Gastrocnemius medialis (tissue), 4 donors: ENCODE measurements around the gene TCP11. TPM values are rescaled to one million over a fixed set of nuclear protein-coding genes. Genes with fewer than 3 reads are reported as not detected.

ENCODE experiments used
- ATAC-seq, 2 donors: fragments of 150-250 bp; one replicate each; pipeline ENCODE4 v1.9.1; 2016
- DNase-seq, 2 donors: peaks; one replicate each; pipeline ENCODE4 v3.0.0-alpha.2; 2019
- H3K27ac ChIP-seq, 4 donors: fragments of 200-600 bp; sonication (generic); 1 replicate in 1 of 4; 2 replicates in 3 of 4; pipeline ENCODE4 v1.5.1; 2016 to 2018; ENCODE audit warnings: mild to moderate bottlenecking in 2 of 4, moderate library complexity in 1 of 4
- H3K27me3 ChIP-seq, 3 donors: fragments of 200-600 bp; sonication (generic) in 2 of 3; 1 replicate in 1 of 3; 2 replicates in 2 of 3; pipeline versions ENCODE4 v1.5.1 to v1.6.0; 2016 to 2019; ENCODE audit warnings: mild to moderate bottlenecking in 1 of 3, moderate library complexity in 1 of 3
- H3K36me3 ChIP-seq, 2 donors: fragments of 200-600 bp; sonication (generic) in 1 of 2; one replicate each; pipeline ENCODE4 v1.5.1; 2017 to 2018
- H3K4me1 ChIP-seq, 2 donors: fragments of 200-600 bp; sonication (generic) in 1 of 2; one replicate each; pipeline ENCODE4 v1.5.1; 2016 to 2017; ENCODE audit warnings: mild to moderate bottlenecking in 2 of 2
- H3K4me3 ChIP-seq, 4 donors: fragments of 200-600 bp; sonication (generic) in 3 of 4; 1 replicate in 1 of 4; 2 replicates in 3 of 4; pipeline ENCODE4 v1.5.1; 2016 to 2019; ENCODE audit warnings: mild to moderate bottlenecking in 2 of 4
- H3K9me3 ChIP-seq, 3 donors: fragments of 200-600 bp; sonication (generic) in 2 of 3; 1 replicate in 1 of 3; 2 replicates in 2 of 3; pipeline ENCODE4 v1.5.1; 2016 to 2019
- POLR2A ChIP-seq, 2 donors: fragments of 450-650 bp; IDR thresholded peaks; one replicate each; pipeline ENCODE4 v1.6.1; 2017; ENCODE audit warnings: antibody characterized with exemption in 2 of 2, mild to moderate bottlenecking in 2 of 2, moderate library complexity in 2 of 2
- in situ Hi-C, 4 donors: fragments of 200-750 bp; cut with MboI; loops; one replicate each; pipeline versions ENCODE4 v1.15.0 to v1.8.0; 2017; ENCODE audit warnings: low sequenced_read_pairs in 4 of 4
- intact Hi-C: fragments of 100-400 bp; cut with DNase I; formaldehyde crosslinking; loops from one replicate; pipeline ENCODE4 v1.15.1; 2023; ENCODE audit warnings: low total_unique reads
- total RNA-seq, 4 donors: library from RNA; depleted of rRNA; stranded (reverse); fragments of >200 nt; gene quantifications; one replicate each; pipeline versions ENCODE4 v1.1.0 to v1.2.3, GENCODE V29; 2016
- TF ChIP-seq, protein P1 (sequence below), 5 experiments: fragments of 450-650 bp in 3 of 5; fragments of 200-600 bp in 2 of 5; sonication (generic) in 2 of 5; IDR thresholded peaks in 4 of 5; conservative IDR thresholded peaks in 1 of 5; 1 replicate in 4 of 5; 2 replicates in 1 of 5; pipeline ENCODE4 v1.5.1; 2016 to 2019; ENCODE audit warnings: antibody characterized with exemption in 5 of 5, mild to moderate bottlenecking in 3 of 5, moderate library complexity in 3 of 5

TCP11 gene
- total RNA-seq, 4 donors from 2014 or later: 0.41 TPM; not detected in 3

DNA sequence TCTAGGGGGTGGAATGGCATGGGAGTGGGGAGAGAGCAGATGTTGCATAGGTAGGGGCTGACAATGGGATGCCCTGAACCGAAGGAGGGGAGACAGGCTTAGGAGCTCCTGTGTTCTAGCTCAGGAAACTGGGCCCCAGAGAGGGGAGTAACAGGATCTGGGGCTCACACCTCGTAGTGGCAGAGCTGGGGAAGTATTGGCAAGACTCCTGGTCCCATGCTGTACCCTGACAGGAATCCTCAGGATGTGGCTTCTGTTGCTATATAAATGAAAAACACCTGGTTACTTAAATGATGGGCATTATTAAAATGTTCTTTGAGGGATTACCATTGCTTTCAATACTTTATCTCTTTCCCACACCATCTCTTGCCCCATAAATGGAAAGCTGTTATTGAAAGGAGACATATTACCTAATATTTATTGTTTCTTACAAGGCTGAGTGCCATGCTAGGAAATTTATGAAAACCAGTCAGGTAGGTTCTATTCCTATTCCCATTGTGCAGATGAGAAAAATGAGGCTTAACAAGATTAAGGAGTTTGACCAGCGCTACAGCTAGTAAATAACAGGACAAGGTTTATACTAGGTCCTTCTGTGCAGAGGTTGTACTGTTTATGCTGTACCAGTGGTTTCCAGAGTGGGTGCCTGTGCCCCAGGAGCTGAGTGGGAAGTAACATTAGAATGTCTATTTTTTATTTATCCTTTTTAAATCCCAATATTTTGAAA lies 35.3 kb upstream of the TCP11 start:
- H3K27me3 ChIP-seq: no peaks in the 10 kb centered on the region
- no peaks in the 10 kb centered on the region for H3K9me3 ChIP-seq
- H3K36me3 ChIP-seq: no peaks in the 10 kb centered on the region
- no peak overlapping the region for H3K27ac ChIP-seq
- ATAC-seq (no peak), DNase-seq (no peak)
- in situ Hi-C loops (no loop called here), intact Hi-C loops (no loop called here)
- TF ChIP-seq, protein P1, sequence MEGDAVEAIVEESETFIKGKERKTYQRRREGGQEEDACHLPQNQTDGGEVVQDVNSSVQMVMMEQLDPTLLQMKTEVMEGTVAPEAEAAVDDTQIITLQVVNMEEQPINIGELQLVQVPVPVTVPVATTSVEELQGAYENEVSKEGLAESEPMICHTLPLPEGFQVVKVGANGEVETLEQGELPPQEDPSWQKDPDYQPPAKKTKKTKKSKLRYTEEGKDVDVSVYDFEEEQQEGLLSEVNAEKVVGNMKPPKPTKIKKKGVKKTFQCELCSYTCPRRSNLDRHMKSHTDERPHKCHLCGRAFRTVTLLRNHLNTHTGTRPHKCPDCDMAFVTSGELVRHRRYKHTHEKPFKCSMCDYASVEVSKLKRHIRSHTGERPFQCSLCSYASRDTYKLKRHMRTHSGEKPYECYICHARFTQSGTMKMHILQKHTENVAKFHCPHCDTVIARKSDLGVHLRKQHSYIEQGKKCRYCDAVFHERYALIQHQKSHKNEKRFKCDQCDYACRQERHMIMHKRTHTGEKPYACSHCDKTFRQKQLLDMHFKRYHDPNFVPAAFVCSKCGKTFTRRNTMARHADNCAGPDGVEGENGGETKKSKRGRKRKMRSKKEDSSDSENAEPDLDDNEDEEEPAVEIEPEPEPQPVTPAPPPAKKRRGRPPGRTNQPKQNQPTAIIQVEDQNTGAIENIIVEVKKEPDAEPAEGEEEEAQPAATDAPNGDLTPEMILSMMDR (IDR thresholded peaks at IDR 0.05 in 4 of 5, conservative IDR thresholded peaks at IDR 0.05 in 1 of 5): no peak
- TF ChIP-seq POLR2A (IDR thresholded peaks at IDR 0.05): no peak
- peaks cover 0 to 7% of the 10 kb centered on the region in 2 donors for H3K4me1 ChIP-seq
- H3K4me3 ChIP-seq: no peak overlapping the region

DNA sequence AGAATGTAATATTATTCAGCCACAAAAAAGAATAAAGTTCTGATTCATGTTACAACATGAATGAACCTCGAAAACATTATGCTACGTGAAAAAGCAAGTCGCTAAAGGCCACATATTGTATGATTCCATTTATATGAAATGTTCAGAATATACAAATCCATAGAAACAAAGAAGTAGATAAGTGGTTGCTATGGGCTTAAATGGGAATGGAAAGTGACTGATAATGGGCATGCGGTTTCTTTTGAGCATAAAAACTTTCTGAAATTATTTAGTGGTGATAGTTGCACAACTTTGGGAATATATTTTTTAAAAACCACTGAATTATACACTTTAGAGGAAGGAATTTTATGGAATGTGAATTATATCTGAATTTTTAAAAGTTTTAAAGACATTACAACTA lies 33.4 kb upstream of the TCP11 start:
- Histone ChIP-seq H3K27me3 (no peaks in the 10 kb centered on the region), H3K4me3 (no peak overlapping the region), H3K4me1 (no peaks in the 10 kb centered on the region), H3K9me3 (no peaks in the 10 kb centered on the region), H3K36me3 (no peaks in the 10 kb centered on the region), H3K27ac (no peak overlapping the region)
- ATAC-seq (no peak), DNase-seq (no peak)
- TF ChIP-seq, protein P1 (IDR thresholded peaks at IDR 0.05 in 4 of 5, conservative IDR thresholded peaks at IDR 0.05 in 1 of 5): no peak
- intact Hi-C loops: no loop called here
- in situ Hi-C loops: no loop called here

DNA sequence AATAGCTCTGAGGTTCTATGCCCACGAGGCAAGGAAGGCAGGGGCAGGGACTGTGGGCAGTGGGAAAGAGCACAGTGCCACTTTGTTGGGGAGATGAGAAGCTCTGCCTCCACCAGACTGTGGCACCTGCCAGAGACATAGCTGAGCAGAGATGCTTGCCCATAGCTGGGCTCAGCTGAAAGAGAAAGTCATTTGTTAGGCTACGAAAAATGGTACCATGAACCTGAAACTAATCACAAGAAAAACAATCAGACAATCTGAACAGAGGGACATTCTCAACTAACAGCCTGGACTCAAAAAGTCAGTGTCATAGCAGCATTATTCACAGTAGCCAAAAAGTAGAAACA lies 32.9 kb upstream of the TCP11 start:
- ATAC-seq (no peak), DNase-seq (no peak)
- no peaks in the 10 kb centered on the region for H3K36me3 ChIP-seq
- no peak overlapping the region for H3K4me3 ChIP-seq
- no peak for TF ChIP-seq POLR2A (IDR thresholded peaks at IDR 0.05)
- TF ChIP-seq, protein P1 (IDR thresholded peaks at IDR 0.05 in 4 of 5, conservative IDR thresholded peaks at IDR 0.05 in 1 of 5): no peak
- H3K27me3 ChIP-seq: no peaks in the 10 kb centered on the region
- H3K9me3 ChIP-seq: no peaks in the 10 kb centered on the region
- in situ Hi-C loops (no loop called here), intact Hi-C loops (no loop called here)
- H3K27ac ChIP-seq: no peak overlapping the region
- H3K4me1 ChIP-seq: no peaks in the 10 kb centered on the region

DNA sequence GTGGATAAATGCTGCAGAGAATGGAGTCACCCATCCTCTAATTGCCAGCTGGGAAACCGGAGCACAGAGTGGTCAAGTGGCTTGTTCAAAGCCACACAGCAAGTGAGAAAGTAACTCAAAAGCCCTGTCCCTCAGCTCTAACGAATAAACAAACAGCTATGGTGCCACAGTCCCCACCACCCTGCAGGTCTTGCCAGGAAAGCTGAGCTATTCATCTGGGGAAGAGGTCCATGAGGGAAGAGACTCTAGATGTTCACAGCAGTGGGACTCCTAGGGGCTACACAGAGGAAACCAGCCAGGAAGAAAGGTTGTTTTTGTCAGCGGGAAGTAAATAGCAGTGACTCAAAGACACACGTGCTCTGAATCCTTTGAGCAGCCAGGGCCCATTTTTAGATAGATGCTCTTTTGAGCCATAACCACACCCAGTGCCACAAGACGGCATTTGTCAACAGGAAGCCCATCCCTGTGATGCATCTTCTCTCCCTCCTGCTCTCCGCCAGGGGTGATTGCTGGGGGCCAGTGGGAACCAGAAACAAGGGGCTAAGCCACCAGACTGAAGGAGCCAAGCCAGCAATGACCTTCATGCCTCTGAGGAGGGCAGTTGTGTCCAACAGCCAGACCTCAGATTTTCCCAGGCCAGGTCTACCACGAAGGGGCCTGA lies 32.4 kb upstream of the TCP11 start:
- Histone ChIP-seq H3K4me3 (no peak overlapping the region), H3K27ac (no peak overlapping the region), H3K4me1 (no peaks in the 10 kb centered on the region), H3K9me3 (no peaks in the 10 kb centered on the region), H3K36me3 (no peaks in the 10 kb centered on the region), H3K27me3 (no peaks in the 10 kb centered on the region)
- TF ChIP-seq POLR2A (IDR thresholded peaks at IDR 0.05): no peak
- TF ChIP-seq, protein P1 (IDR thresholded peaks at IDR 0.05 in 4 of 5, conservative IDR thresholded peaks at IDR 0.05 in 1 of 5): no peak
- in situ Hi-C loops (no loop called here), intact Hi-C loops (no loop called here)
- no peak for ATAC-seq
- DNase-seq: no peak
